ENCODE measurements around the gene MAP2K2.
"Not testable (repeated sequence)": the region's sequence is repeated elsewhere in the genome, so short reads cannot be mapped to it uniquely, and the experiment has no call there.

MAP2K2 gene

GRCh38 chr19:4123615-4124568 is at the start of gene MAP2K2:
Gene MAP2K2, minus strand, starts transcription at chr19:4124122. Its CDS starts 247 bp downstream, at chr19:4123875.
- DNase-seq (ENCODE audit: low read depth in 2 of 2), result peak; percentile 89 to 94

GRCh38 chr19:4172861-4173473 is 49.0 kb upstream of the MAP2K2 start:
- DNase-seq (ENCODE audit: low read depth in 2 of 2), result peak; percentile 12 to 41

GRCh38 chr19:4171676-4172075 is 47.8 kb upstream of the MAP2K2 start:
- DNase-seq (ENCODE audit: low read depth in 2 of 2), result no peak

GRCh38 chr19:4164262-4164661 is 40.3 kb upstream of the MAP2K2 start:
- DNase-seq (ENCODE audit: low read depth in 2 of 2), result no peak

- DNase-seq (ENCODE audit: low read depth in 2 of 2), result no peak
Measured at GRCh38 chr19:4161415-4162077, 37.6 kb upstream of the MAP2K2 start.

GRCh38 chr19:4157971-4158370 is 34.0 kb upstream of the MAP2K2 start:
- not testable (repeated sequence) for DNase-seq (ENCODE audit: low read depth in 2 of 2)

- no peak for DNase-seq (ENCODE audit: low read depth in 2 of 2)
Measured at GRCh38 chr19:4157164-4157563, 33.2 kb upstream of the MAP2K2 start.

GRCh38 chr19:4154571-4155312 is 30.8 kb upstream of the MAP2K2 start:
- DNase-seq (ENCODE audit: low read depth in 2 of 2), result no peak

- no peak for DNase-seq (ENCODE audit: low read depth in 2 of 2)
Measured at GRCh38 chr19:4152241-4152998, 28.5 kb upstream of the MAP2K2 start.

- DNase-seq (ENCODE audit: low read depth in 2 of 2), result no peak
Measured at GRCh38 chr19:4151623-4152022, 27.7 kb upstream of the MAP2K2 start.

- no peak for DNase-seq (ENCODE audit: low read depth in 2 of 2)
Measured at GRCh38 chr19:4149518-4150288, 25.8 kb upstream of the MAP2K2 start.

GRCh38 chr19:4144666-4145249 is 20.8 kb upstream of the MAP2K2 start:
- DNase-seq (ENCODE audit: low read depth in 2 of 2), result no peak

GRCh38 chr19:4142916-4143315 is 19.0 kb upstream of the MAP2K2 start:
- DNase-seq (ENCODE audit: low read depth in 2 of 2), result not testable (repeated sequence)

- DNase-seq (ENCODE audit: low read depth in 2 of 2), result no peak
Measured at GRCh38 chr19:4140237-4140711, 16.4 kb upstream of the MAP2K2 start.

GRCh38 chr19:4139614-4140236 is 15.8 kb upstream of the MAP2K2 start:
- DNase-seq (ENCODE audit: low read depth in 2 of 2), result peak; percentile 66 to 69

- DNase-seq (ENCODE audit: low read depth in 2 of 2), result no peak
Measured at GRCh38 chr19:4138445-4138844, 14.5 kb upstream of the MAP2K2 start.

GRCh38 chr19:4136680-4137088 is 12.8 kb upstream of the MAP2K2 start:
- no peak for DNase-seq (ENCODE audit: low read depth in 2 of 2)

GRCh38 chr19:4135386-4135785 is 11.5 kb upstream of the MAP2K2 start:
- DNase-seq (ENCODE audit: low read depth in 2 of 2), result not testable (repeated sequence)

GRCh38 chr19:4134351-4134750 is 10.4 kb upstream of the MAP2K2 start:
- no peak for DNase-seq (ENCODE audit: low read depth in 2 of 2)
